ENCODE measurements around the gene MYD88. TPM values are rescaled to one million over a fixed set of nuclear protein-coding genes. Genes with fewer than 3 reads are reported as not detected.
"Not testable (repeated sequence)": the region's sequence is repeated elsewhere in the genome, so short reads cannot be mapped to it uniquely, and the experiment has no call there.

MYD88 gene
- total RNA-seq, 2 donors from 2014 or later = 23.5 to 41.2 TPM

- DNase-seq (ENCODE audit: low spot score in 2 of 2) = no peak
- ATAC-seq = no peak
- H3K27ac Mint-ChIP-seq = peak overlapping the region in 1 of 2 donors; percentile 49
- H3K36me3 Mint-ChIP-seq = peaks cover 19 to 28% of the 10 kb centered on the region in 2 donors
- H3K9me3 Mint-ChIP-seq = no peaks in the 10 kb centered on the region
Measured at GRCh38 chr3:38133209-38133556, 5.3 kb upstream of the MYD88 start.

GRCh38 chr3:38133557-38134405 lies 4.7 kb upstream of the MYD88 start:
- Mint-ChIP-seq H3K36me3 (peaks cover 25 to 28% of the 10 kb centered on the region in 2 donors), H3K27ac (no peak overlapping the region), H3K9me3 (no peaks in the 10 kb centered on the region)
- DNase-seq (ENCODE audit: low spot score in 2 of 2) (no peak), ATAC-seq (no peak)

GRCh38 chr3:38134517-38135143 lies 3.8 kb upstream of the MYD88 start:
- not testable (repeated sequence) for ATAC-seq

GRCh38 chr3:38135621-38136277 lies 2.7 kb upstream of the MYD88 start:
- not testable (repeated sequence) for ATAC-seq; H3K9me3 Mint-ChIP-seq; DNase-seq (ENCODE audit: low spot score in 2 of 2)
- H3K27ac Mint-ChIP-seq = peak overlapping the region; percentile 94 to 95
- H3K36me3 Mint-ChIP-seq = peaks cover 25 to 28% of the 10 kb centered on the region in 2 donors

More at GRCh38 chr3:38134517-38135143, 3.8 kb upstream of the MYD88 start:
- not testable (repeated sequence) for DNase-seq (ENCODE audit: low spot score in 2 of 2); H3K9me3 Mint-ChIP-seq
- H3K36me3 Mint-ChIP-seq = peaks cover 24 to 28% of the 10 kb centered on the region in 2 donors
- peak overlapping the region in 1 of 2 donors; percentile 77 for H3K27ac Mint-ChIP-seq

- Mint-ChIP-seq H3K36me3 (peaks cover 28% of the 10 kb centered on the region in 2 donors), H3K27ac (peak overlapping the region; percentile 94 to 95), H3K9me3 (no peaks in the 10 kb centered on the region)
- DNase-seq (ENCODE audit: low spot score in 2 of 2) = no peak
- peak in 1 of 2 donors; percentile 37 for ATAC-seq
Measured at GRCh38 chr3:38136393-38136776, 2.1 kb upstream of the MYD88 start.

GRCh38 chr3:38136777-38137614 lies 1.5 kb upstream of the MYD88 start, which contains the start of gene ACAA1:
Gene ACAA1, minus strand, starts transcription at chr3:38137127. Its CDS starts 92 bp downstream, at chr3:38137035.
- ATAC-seq (peak; percentile 91 to 95), DNase-seq (ENCODE audit: low spot score in 2 of 2) (peak; percentile 96 to 98)
- H3K36me3 Mint-ChIP-seq = peaks cover 31% of the 10 kb centered on the region in 2 donors
- peak within 1 kb of the TSS; percentile 94 to 100 for H3K27ac Mint-ChIP-seq
- no peaks in the 10 kb centered on the region for H3K9me3 Mint-ChIP-seq

GRCh38 chr3:38137615-38138348 lies 679 bp upstream of the MYD88 start:
- Mint-ChIP-seq H3K27ac (peak overlapping the region; percentile 94 to 100), H3K36me3 (peaks cover 34 to 35% of the 10 kb centered on the region in 2 donors)

GRCh38 chr3:38139191-38139590 lies 730 bp downstream of the MYD88 start:
- ATAC-seq (no peak), DNase-seq (ENCODE audit: low spot score in 2 of 2) (no peak)
- peaks cover 31 to 32% of the 10 kb centered on the region in 2 donors for H3K36me3 Mint-ChIP-seq
- peak overlapping the region; percentile 94 to 100 for H3K27ac Mint-ChIP-seq
- no peaks in the 10 kb centered on the region for H3K9me3 Mint-ChIP-seq

More at GRCh38 chr3:38137615-38138348, 679 bp upstream of the MYD88 start:
- peak; percentile 15 to 21 for ATAC-seq
- DNase-seq (ENCODE audit: low spot score in 2 of 2) = peak in 1 of 2 donors; percentile 49
- no peaks in the 10 kb centered on the region for H3K9me3 Mint-ChIP-seq

- no peak for DNase-seq (ENCODE audit: low spot score in 2 of 2)
- no peak for ATAC-seq
- Mint-ChIP-seq H3K27ac (peak overlapping the region; percentile 94 to 100), H3K36me3 (peaks cover 28 to 30% of the 10 kb centered on the region in 2 donors), H3K9me3 (no peaks in the 10 kb centered on the region)
Measured at GRCh38 chr3:38139652-38140051, 1.2 kb downstream of the MYD88 start.

- ATAC-seq (no peak), DNase-seq (ENCODE audit: low spot score in 2 of 2) (no peak)
- H3K36me3 Mint-ChIP-seq = peaks cover 20 to 33% of the 10 kb centered on the region in 2 donors
- peaks cover 0 to 4% of the 10 kb centered on the region in 2 donors for H3K9me3 Mint-ChIP-seq
- no peak overlapping the region for H3K27ac Mint-ChIP-seq
Measured at GRCh38 chr3:38140326-38141172, 2.1 kb downstream of the MYD88 start.

- Mint-ChIP-seq H3K9me3 (peaks cover 0 to 8% of the 10 kb centered on the region in 2 donors), H3K36me3 (peaks cover 16 to 30% of the 10 kb centered on the region in 2 donors), H3K27ac (peak overlapping the region in 1 of 2 donors; percentile 87)
- ATAC-seq (no peak), DNase-seq (ENCODE audit: low spot score in 2 of 2) (no peak)
Measured at GRCh38 chr3:38141173-38141951, 2.9 kb downstream of the MYD88 start.

- peak overlapping the region in 1 of 2 donors; percentile 87 for H3K27ac Mint-ChIP-seq
- ATAC-seq (no peak), DNase-seq (ENCODE audit: low spot score in 2 of 2) (no peak)
- H3K36me3 Mint-ChIP-seq = peaks cover 21 to 29% of the 10 kb centered on the region in 2 donors
- peaks cover 3 to 14% of the 10 kb centered on the region in 2 donors for H3K9me3 Mint-ChIP-seq
Measured at GRCh38 chr3:38141952-38142273, 3.5 kb downstream of the MYD88 start.

GRCh38 chr3:38142959-38143358 lies 4.5 kb downstream of the MYD88 start:
- peaks cover 5 to 17% of the 10 kb centered on the region in 2 donors for H3K9me3 Mint-ChIP-seq
- H3K36me3 Mint-ChIP-seq = peaks cover 25 to 26% of the 10 kb centered on the region in 2 donors
- no peak overlapping the region for H3K27ac Mint-ChIP-seq
- no peak for ATAC-seq
- DNase-seq (ENCODE audit: low spot score in 2 of 2) = no peak

GRCh38 chr3:38143511-38143910 lies 5.0 kb downstream of the MYD88 start:
- peaks cover 5 to 17% of the 10 kb centered on the region in 2 donors for H3K9me3 Mint-ChIP-seq
- H3K36me3 Mint-ChIP-seq = peaks cover 21 to 25% of the 10 kb centered on the region in 2 donors
- DNase-seq (ENCODE audit: low spot score in 2 of 2) (no peak), ATAC-seq (no peak)
- peak overlapping the region in 1 of 2 donors; percentile 13 for H3K27ac Mint-ChIP-seq
